Stromal cell of bone marrow (primary cell): Measurements from ENCODE around the gene SLIT1.

Experiments
- DNase-seq: peaks from one replicate; pipeline ENCODE4 v3.0.0-alpha.2; 2012; ENCODE audit warnings: low read depth

The SLIT1 gene

DNA sequence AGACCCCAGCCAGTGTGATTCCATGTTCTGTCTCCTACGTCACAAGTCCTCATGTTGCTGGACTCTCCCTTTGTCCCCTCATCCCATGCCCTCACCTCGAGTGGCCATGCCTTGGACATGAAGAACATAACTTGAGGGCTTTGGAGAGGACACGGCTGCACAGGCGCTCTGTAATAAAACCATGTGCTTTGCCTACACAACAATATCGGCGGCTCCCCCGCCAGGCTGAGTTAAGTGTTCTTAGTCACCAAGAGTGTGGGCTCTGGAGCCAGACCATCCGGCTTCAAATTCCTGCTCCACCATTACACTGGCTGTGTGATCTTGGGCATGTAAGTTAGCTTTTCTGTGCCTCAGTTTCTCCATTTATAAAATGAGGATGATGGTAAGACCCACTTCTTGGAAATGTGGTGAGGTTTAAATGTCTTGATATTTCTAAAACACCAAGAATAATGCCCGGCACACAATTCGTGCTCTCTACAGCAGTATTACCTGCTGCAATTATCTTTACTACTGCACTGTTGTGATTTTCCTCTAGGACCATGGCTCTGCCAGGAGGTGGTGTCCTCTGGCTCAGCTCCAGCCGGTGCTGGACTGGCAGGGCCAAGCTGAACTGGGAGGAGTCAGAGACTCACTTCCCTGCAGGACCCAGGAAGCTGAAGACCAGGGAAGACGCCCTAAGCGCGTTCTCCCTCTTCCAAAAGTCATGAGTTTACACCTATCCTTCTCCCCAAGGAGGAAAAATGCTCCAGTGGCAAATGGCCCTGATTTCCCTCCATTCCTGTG lies 15.7 kb downstream of the SLIT1 start:
- DNase-seq: no peak

DNA sequence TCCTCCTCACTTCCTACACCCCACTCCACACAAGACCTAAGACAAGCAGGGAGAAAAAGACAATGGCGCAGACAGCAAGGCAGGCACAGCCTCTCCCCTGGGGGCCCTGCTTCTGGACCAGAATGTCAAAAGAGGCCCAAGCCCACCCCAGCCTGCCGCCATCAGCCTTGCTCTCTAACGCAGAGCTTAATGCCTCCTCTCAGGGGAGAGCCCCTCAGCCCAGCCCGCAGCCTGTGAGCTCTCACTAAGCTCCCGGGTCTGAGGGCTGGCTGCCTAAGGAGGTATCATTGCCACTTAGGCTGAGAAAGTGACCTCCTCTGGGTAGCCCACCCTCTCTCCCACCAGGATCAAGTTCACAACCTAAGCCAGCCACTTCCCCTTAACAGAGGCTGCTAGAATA lies 16.7 kb downstream of the SLIT1 start:
- DNase-seq: no peak

DNA sequence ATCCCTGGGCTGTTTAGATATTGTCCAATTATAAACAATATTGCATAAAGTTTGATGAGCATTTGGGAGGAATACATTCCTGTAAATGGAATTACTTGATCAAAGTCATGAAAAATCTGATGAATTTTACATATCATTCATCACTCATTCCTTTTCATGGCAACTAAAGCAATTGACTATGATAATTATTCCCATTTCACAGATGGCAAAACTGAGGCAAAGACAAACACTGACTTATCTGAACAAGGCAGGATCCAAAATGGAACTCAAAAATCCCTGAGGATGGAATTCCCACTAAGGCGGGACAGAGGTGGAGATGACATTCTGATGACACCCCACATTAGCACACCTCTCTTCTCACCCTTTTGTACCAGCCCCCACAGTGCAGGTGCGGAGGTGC lies 17.1 kb downstream of the SLIT1 start:
- no peak for DNase-seq

DNA sequence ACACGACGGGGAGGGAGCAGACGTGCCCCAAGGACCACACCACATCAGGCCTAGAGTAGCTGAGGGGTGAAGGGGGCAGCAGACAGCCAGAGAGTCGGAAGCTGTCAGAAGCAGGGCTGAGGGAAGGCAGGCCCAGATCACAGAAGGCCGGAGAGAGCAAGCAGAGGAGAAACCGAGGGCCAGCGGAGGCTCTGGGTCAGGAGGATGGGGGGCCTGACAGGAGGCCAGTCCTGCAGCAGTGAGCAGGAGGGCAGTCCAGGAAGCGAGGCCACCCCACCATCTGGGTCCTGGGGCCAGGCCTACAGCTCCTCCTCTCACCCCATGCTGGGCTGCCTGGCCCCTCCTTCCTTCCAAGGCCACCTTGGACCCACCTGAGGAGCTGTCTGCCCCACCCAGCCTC lies 20.3 kb downstream of the SLIT1 start:
- DNase-seq: no peak

DNA sequence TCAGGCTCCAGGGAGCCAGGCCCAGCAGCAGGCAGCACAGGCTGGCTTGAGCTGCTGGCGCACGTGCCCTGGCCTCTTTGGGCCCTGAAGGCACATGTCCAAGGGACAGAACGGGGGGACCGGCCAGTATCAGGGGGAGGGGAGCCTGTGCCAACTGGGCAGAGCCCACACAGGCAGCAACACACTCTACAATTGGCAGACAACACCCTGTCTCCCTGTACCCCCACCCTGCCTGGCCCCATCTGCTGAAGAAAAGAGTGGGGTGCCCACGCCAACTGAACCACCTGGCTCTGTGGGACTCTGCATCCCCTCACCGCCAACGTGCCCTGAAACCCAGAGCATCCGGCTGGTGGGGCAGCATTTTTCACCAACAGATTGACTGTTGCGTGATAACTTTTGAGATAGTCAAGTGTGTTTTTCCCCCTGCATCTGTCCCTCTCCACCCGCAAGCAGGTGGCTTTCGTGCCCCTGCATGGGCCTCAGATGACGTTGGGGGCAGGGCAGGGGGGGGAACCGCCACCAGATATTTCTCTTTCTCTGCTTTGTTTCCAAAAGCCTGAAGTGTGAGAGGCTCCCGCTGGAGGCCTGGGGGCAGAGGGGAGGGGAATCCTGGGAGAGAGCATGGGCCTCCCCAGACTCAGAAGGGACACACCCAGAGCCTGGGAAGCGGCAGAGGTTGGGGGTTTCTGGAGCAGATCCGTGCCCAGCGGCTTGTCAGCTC lies 21.8 kb downstream of the SLIT1 start:
- DNase-seq: no peak

DNA sequence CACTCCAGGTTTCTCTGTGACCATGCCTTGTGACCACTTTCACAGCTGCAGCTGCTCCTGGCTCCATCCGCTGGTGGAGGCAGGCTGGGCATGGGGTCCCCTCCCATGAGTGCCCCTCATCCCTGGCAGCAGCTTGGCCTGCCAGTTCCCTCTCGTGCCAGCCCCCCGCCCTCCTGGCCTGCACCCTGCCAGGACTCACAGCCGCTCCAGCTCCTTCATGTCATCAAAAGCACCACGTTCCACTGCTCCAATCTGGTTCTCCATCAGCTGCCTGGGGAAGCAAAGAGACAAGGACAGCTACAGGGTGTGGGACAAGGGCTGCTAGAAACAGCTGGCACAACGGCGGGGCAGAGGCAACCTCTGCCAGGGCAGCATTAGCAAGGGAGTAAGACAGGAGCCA lies 22.6 kb downstream of the SLIT1 start:
- DNase-seq: no peak

DNA sequence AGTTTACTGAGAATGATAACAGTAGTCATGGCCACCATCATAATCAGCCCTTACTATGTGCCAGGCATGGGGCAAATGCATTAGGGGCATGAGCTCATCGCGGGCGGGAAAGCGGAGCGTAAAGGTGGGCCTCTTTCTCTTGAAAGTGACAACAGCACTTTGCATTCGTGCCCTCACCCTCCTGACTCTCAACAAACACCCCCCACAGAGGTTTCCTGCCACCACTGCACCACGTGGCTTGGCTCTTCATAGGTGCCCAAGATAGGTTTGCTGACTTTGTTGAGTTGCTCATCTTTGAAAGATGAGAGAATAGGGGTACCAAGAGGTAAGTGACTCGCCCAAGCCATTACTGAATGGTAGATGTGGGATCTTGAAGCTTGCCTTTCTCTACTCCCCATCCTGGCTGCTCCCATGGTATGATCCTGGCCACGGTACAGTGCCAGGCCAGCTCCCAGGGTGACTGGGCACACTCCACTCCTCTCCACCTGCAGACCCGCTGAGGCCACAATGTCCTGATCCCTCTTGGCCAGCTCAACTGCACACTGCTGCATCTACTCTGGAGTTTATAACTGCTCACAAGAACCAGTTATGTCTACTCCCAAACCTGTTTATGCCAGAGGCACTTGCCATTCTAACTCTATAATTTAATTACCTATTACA lies 26.0 kb downstream of the SLIT1 start:
- no peak for DNase-seq

DNA sequence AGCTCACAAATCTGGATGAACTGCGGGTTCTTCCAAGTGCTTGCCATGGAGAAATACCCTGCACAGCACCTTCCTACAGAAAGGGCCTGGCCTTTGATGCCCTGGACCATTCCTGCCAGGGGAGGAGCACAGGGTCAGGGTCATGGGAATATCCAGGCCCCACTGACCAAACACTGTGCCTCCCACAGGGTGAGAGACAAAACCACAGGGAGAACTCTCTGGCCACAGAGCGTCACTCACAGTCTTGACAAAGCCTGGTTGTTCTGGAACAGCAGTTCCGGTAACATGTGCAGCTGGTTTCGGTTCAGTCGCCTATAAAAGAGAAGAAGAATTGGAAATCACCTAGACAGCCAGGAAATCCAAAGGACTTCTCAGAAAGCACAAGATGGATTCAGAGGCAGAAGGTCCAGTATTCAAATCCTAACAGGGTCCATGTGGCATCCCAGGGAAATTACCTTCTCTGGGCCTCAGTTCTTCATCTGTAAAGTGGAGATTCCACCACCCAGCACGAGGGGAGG lies 28.1 kb downstream of the SLIT1 start:
- DNase-seq: no peak

DNA sequence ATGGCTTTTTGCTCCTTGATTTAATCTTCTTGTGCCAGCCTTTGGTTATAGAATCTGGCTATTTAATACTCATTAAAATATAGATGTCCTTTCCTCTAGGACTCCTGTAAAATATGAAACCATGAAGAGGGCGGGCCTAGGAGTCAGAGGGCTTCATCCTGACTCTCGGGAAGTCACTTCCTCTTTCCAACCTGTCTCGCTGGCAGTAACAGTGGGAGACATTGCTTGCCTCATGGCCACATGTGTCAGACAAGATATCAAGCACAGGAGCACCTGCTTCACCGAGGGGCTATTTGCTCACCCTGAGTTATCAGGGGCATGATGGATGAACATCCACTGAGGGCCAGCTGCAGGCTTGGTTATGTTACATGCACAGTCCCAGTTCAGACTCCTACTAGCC lies 31.0 kb downstream of the SLIT1 start:
- no peak for DNase-seq

DNA sequence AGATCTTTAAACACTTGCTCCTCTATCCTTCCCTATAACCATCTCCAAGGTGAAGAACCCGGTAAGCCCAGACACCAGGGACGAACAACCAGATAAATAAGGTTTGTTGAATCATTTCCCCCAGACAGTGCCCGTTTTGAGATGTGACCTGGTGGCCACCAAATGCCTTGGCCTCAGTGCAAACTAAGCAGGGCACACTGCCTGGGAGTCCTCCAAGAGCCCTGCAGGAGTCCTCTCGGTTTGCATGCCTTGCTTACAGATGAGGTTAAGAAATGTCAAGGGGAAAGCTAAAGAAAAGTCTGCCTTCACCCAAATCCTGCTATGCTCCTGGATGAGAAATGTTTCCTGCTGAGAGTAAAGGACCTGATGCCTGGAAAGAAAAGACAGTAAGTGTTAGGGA lies 31.6 kb downstream of the SLIT1 start:
- DNase-seq: no peak

DNA sequence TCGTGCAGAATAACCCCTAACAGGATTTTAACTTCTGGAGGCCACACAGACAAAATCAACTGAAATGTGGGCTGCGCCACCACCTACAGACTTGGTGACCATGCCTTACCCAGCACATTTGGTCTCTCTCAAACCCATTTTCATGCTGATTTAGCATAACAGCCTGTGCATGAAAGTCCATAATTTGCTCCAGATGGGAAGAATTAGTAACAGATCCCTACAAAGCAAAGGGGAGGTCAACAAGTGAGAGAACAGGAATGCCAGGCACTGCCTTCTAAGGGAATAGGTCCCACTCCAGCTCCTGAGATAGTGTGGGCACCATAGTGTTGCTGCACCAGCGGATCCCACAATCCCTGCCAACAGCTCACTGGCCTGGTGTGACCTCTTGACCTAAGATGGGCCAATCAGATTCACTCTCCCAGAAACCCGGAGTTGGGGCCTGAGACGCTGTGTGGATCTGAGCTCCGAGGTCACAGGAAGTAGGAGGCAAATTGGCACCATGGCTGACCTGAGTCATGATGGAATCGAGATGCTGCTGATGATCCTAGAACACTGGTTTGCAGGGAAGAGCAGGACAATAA lies 32.4 kb downstream of the SLIT1 start:
- DNase-seq: no peak

DNA sequence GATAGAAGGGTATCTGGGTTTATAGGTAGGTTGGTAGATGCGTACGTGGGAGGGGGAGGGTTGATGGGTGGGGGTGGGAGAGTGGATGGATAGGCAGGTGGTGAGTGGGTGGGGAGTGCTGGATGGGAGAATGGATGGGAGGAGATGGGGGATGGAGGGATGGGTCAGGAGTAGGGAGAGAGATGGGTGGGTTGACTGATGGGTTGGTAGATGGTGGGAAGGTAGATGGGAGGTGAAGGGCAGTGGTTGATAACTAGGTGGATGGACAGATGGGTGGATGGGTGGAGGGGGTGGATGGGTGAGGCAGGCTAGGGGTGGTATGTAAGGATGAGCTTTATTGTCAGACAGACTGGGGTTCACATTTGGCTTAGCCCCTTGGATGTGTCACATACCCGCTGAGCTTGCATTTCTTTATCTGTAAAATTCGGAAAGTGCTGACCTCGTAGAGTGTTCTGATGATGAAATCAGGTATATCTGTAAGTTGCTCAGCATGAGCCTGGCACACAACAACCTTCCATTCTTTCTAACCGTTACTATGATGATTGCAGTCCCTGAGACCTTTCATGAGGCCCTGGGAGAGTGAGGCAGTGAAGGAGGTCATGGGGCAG lies 34.3 kb downstream of the SLIT1 start:
- DNase-seq: no peak

DNA sequence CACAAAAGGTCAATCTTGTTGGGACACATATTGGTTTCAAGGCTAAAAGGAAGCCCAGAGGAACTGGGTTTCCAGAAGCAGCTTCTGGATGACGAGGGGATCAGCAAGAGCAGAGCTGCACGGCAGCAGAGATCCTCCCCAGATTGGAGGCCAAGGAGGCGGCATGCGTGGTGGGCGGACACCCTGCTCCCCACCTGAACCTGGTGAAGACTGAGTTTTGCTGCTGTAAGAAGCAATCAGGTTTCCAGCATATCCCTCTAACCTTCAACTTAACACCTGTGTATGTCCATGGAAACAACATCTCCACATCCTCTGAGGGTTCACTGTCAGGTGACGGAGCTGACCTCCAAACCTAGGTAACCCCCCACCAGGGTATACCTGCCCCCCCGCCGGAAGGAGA lies 35.1 kb downstream of the SLIT1 start:
- no peak for DNase-seq

DNA sequence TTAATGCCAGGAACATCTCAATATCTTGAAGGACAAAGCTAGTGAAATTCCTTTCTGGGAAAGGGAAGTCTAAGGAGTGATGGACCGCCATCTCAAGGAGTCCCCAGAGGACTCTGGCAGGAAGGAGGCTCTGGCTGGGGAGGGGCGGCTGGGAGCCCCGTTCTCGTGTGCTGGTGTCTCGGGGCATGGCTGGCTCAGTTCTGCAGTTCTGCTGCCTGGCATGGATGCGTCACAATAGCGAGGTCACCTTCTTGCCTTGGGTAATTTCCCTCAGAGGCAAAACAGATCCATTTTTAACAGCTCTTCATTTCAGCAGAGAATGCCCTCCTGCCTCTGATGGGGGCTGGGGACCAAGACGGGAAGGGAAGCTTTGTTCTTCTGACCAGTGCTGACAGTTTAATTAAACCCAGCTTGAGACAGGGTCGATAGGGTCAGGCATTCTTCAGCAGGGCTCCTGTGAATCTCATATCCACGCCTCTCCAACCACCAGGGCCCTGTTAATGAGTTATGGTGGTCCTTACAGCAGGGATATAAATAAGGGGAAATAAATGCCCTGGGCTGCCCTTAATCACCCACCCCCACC lies 35.7 kb downstream of the SLIT1 start:
- DNase-seq: no peak

DNA sequence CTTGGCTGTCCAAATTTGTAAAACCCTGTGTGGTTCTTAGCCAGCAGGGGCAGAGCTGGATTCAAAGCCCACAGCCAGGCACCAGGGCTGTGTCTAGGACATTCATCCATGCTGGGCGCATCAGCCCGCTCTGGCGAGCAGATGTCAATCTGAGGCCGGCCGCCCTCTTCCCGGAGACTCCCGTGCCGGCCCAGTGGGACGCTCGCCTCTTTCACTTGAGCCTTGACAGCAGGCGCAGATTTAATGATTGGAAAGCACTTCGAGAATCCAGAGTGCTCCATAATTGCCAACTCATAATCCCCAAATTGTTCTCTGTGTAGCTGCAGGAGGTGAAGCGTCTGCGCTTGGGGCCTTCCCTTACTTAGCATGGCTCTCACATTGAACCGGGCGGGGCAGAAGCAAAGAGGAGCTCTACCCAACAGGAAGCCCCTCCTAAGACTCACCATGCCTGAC lies 36.7 kb downstream of the SLIT1 start:
- no peak for DNase-seq

DNA sequence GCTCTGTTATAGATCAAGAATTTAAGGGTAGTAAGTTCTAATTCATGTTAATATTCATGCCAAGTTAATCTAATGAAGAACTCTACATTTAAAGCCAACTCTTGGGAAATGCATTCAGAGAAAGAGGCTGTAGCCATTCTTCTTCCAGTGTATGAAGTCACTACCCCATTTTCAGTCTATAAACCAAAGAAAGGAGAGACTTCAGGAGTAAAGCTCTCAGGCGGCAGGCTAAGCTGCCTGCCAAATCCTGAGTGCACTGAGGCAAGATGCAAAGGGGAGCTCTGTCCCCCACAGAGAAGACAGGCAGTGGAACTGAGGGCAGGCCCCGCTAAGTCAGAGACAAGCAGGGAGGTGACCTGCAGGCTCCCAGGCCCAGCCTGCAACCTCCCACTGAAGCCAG lies 41.5 kb downstream of the SLIT1 start:
- no peak for DNase-seq

DNA sequence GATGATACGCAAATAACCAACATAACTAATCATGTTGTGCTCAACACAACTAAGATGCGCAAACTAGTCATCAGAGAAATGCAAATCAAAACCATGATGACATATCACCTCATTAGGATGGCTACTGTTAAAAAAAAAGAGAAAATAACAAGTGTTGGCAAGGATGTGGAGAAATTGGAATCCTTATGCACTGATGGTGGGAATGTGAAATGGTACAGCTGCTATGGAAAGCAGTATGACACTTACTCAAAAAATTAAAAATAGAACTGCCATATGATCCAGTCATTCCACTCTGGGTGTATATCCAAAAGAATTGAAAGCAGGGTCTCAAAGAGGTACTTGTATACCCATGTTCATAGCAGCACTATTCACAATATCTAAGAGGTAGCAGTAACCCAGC lies 42.9 kb downstream of the SLIT1 start:
- DNase-seq: no peak

DNA sequence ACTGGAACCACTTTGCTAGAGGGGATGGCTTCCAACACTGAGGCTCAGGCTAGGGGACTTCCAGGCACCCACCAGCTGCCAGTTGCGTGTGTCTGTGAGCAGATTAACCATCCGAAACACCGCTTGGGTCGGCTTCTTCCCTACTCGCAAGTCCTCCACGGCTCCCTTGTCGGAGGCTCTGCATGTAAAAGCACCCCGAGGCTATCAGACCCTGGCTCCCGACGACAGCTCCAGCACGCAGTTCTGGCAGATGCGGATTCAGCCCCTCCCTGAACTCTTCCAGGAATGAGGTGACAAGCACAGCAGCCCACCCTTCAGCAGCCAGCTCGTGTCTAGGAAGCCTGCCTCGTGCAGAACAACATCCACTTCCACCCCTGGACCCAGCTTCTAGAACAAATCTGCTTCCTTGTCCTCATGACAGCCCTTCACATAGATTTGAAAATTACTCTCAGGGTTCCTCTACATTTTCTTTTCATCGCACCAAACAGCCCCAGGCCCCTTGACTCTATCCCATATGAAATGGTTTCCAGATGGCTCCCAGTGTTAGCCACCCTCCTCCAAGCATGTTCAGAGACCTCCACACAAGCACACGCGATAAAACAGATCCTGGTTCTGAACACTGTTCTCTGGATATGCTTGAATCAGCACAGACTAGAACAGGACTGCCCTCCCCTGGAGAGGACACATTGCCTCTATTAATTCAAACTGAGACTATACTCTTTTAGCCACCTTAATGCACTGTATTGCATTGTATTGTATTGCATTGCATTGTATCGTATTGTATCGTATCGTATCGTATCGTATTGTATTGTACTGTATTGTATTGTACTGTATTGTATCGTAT lies 44.6 kb downstream of the SLIT1 start:
- no peak for DNase-seq

DNA sequence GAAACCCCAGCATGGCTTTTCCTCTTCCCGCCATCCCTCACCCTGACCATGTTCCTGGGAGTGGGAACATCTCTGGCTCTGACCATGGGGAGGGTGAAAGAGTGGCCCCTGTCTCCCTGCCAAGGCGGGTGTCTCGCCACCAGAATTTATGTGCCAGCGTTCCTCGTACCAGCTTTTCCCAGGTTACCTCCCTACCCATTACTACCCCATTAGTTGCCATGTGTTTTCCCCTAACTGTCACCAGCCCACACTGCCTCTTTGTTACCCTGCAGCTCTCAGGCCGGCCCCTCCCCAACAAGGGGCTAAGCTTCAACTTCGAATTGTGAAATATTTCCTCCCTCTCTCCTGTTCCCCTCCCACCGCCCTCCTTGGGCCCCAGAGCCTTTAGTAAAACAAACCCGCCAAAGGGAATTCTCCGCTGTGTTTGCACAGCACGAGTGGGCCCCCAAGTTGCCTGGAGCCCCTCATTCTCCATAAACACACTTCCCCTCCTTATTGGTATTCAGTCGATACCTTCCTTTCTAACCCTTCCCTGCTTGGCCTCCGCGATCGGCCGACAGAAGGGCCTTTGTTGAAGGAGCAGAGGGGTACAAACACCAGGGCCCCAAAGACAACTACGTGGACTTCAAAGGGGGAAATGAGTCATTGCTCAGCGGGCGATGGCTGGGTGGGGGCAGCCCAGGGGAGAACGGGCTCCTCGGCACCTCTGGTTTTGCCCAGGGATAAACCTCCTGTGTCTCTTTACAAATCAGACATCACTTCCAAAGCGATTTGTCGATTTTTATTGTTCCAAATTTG lies 45.5 kb downstream of the SLIT1 start:
- no peak for DNase-seq

DNA sequence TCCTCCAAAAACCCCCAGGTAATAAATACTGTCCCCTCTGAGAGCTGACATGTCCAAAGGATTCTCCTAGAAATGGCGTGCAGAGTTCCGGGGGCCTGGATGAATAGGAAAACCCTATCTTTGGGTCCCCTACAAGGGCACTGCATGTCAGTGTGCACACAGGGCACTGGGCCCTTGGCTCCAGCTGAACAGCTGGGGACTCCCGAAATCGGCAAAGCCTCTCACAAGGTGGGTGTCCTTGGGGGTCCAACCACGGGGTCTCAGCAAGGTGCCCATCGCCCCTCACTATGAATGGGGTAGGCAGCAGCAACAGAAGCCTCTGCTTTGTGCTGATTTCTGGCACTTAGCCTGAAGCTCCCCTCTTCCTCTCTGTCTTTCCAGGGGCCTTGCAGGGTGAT lies 46.1 kb downstream of the SLIT1 start:
- no peak for DNase-seq
